Measurements from ENCODE around the gene BDNF. TPM values are rescaled to one million over a fixed set of nuclear protein-coding genes. Genes with fewer than 3 reads are reported as not detected.
"Not testable (repeated sequence)": the region's sequence is repeated elsewhere in the genome, so short reads cannot be mapped to it uniquely, and the experiment has no call there.

Gene BDNF
- total RNA-seq, 2 donors from 2014 or later: not detected

GRCh38 chr11:27673979-27674663 is 26.1 kb downstream of the BDNF start:
- no peak overlapping the region for H3K27ac Mint-ChIP-seq
- ATAC-seq (no peak), DNase-seq (ENCODE audit: low spot score) (no peak)
- H3K27me3 Mint-ChIP-seq: no peaks in the 10 kb centered on the region
- no peak overlapping the region for H3K4me3 Mint-ChIP-seq
- H3K36me3 Mint-ChIP-seq: peaks cover 4% of the 10 kb centered on the region
- H3K9me3 Mint-ChIP-seq: peaks cover 14% of the 10 kb centered on the region
- H3K4me1 Mint-ChIP-seq (ENCODE audit: low read depth in 2 of 2): no peaks in the 10 kb centered on the region

- H3K4me1 Mint-ChIP-seq (ENCODE audit: low read depth in 2 of 2): no peaks in the 10 kb centered on the region
- DNase-seq (ENCODE audit: low spot score): no peak
- H3K36me3 Mint-ChIP-seq: peaks cover 9% of the 10 kb centered on the region
- no peak for ATAC-seq
- peaks cover 14% of the 10 kb centered on the region for H3K9me3 Mint-ChIP-seq
- no peak overlapping the region for H3K4me3 Mint-ChIP-seq
- no peak overlapping the region for H3K27ac Mint-ChIP-seq
- H3K27me3 Mint-ChIP-seq: no peaks in the 10 kb centered on the region
Measured at GRCh38 chr11:27672836-27673464, 27.3 kb downstream of the BDNF start.

DNA sequence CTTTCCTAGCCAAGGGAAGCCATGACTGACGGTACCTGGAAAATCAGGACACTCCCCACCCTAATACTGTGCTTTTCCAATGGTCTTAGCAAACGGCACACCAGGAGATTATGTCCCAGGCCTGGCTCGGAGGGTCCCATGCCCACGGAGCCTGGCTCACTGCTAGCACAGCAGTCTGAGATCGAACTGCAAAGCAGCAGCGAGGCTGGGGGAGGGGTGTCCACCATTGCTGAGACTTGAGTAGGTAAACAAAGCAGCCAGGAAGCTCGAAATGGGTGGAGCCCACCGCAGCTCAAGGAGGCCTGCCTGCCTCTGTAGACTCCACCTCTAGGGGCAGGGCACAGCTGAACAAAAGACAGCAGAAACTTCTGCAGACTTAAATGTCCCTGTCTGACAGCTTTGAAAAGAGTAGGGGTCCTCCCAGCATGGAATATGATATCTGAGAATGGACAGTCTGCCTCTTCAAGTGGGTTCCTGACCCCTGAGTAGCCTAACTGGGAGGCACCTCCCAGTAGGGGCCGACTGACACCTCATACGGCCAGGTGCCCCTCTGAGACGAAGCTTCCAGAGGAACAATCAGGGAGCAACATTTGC is 34.6 kb downstream of the BDNF start:
- peaks cover 22% of the 10 kb centered on the region for H3K9me3 Mint-ChIP-seq
- not testable (repeated sequence) for DNase-seq (ENCODE audit: low spot score); H3K4me3 Mint-ChIP-seq; H3K4me1 Mint-ChIP-seq (ENCODE audit: low read depth in 2 of 2); H3K27me3 Mint-ChIP-seq; H3K27ac Mint-ChIP-seq; ATAC-seq
- peaks cover 18% of the 10 kb centered on the region for H3K36me3 Mint-ChIP-seq

DNA sequence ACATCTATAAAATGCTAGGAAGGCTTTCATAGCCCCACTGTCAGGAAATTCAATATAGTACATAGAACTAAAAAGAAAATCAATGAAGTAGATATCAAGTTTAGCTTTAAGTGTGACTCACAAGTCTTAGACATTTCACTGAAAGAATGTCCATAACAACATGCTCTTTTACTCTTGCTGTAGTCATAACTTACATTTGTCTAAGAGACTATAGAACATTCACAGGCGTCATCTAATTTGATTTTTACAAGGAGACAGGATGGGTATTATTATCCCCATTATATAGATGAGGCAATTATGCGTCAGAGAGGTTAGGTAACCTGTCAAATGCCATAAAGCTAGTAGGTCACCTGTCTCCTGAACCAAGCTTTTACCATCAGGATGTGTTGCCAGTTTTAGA is 36.9 kb downstream of the BDNF start:
- Mint-ChIP-seq H3K4me3 (no peak overlapping the region), H3K9me3 (peaks cover 22% of the 10 kb centered on the region), H3K27me3 (no peaks in the 10 kb centered on the region), H3K27ac (no peak overlapping the region), H3K36me3 (peaks cover 18% of the 10 kb centered on the region), H3K4me1 (ENCODE audit: low read depth in 2 of 2) (no peaks in the 10 kb centered on the region)
- no peak for DNase-seq (ENCODE audit: low spot score)
- ATAC-seq: no peak

DNA sequence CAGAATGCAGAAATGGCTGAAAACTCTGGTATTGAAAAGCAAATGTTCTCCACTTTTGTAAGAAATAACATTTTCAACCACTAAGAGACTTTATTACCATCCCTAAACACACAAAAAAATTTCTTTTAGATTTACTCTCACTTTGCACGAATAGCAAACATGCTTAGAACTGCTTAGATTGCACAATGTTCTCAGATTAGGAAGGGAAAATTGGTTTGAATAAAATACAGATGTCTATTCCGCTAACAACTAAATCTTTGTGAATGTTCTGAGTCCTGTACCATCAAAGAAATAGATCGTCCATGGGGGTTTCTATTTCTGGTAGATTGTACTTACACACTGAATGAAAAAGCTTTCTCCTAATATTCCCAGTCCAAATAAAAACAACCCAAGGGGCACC is 40.1 kb downstream of the BDNF start:
- H3K4me3 Mint-ChIP-seq: no peak overlapping the region
- no peak overlapping the region for H3K27ac Mint-ChIP-seq
- H3K4me1 Mint-ChIP-seq (ENCODE audit: low read depth in 2 of 2): no peaks in the 10 kb centered on the region
- DNase-seq (ENCODE audit: low spot score) (no peak), ATAC-seq (no peak)
- H3K36me3 Mint-ChIP-seq: peaks cover 11% of the 10 kb centered on the region
- H3K27me3 Mint-ChIP-seq: no peaks in the 10 kb centered on the region
- peaks cover 20% of the 10 kb centered on the region for H3K9me3 Mint-ChIP-seq

GRCh38 chr11:27658535-27659236 is 41.6 kb downstream of the BDNF start:
- DNase-seq (ENCODE audit: low spot score) (no peak), ATAC-seq (no peak)
- H3K27ac Mint-ChIP-seq: no peak overlapping the region
- no peaks in the 10 kb centered on the region for H3K27me3 Mint-ChIP-seq
- peaks cover 11% of the 10 kb centered on the region for H3K36me3 Mint-ChIP-seq
- peaks cover 21% of the 10 kb centered on the region for H3K9me3 Mint-ChIP-seq
- no peak overlapping the region for H3K4me3 Mint-ChIP-seq
- no peaks in the 10 kb centered on the region for H3K4me1 Mint-ChIP-seq (ENCODE audit: low read depth in 2 of 2)

DNA sequence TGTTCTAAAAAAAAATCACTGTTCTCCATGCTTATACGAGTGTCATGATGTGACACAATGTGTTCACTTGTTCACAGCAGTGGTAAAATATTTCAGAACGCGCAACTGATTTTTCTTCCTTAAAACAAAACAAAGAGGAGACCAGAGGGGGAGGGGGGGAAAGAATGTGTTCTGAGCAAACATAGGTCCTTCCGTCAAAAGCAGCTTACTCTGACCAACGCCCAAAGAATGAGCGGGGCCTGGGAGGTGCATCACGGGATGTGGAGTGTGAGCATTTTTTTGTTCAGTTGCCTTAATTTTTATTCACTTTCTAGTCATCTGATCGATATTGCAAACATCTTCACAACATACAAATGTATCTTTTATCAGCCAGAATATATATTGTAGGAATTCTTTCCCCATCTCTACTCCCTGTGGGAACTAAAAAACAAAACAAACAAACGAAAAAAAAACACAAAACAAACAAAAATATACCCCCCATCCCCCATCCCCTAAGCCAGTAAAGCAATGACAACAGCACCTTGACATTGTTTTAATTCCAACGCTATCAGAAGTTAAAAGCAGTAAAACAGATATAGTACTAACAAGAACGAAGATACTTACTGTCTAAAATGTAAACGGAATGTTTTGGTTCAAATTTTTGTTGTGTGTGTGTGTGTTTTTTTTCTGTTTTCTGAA is 43.3 kb downstream of the BDNF start:
- Mint-ChIP-seq H3K36me3 (peaks cover 11% of the 10 kb centered on the region), H3K4me3 (no peak overlapping the region)
- ATAC-seq: no peak

GRCh38 chr11:27656320-27656719 is 43.9 kb downstream of the BDNF start:
- peaks cover 6% of the 10 kb centered on the region for H3K36me3 Mint-ChIP-seq
- no peaks in the 10 kb centered on the region for H3K4me1 Mint-ChIP-seq (ENCODE audit: low read depth in 2 of 2)
- no peak overlapping the region for H3K27ac Mint-ChIP-seq
- no peak overlapping the region for H3K4me3 Mint-ChIP-seq
- no peaks in the 10 kb centered on the region for H3K27me3 Mint-ChIP-seq
- ATAC-seq (no peak), DNase-seq (ENCODE audit: low spot score) (no peak)
- peaks cover 10% of the 10 kb centered on the region for H3K9me3 Mint-ChIP-seq

More for the DNA sequence above, 43.3 kb downstream of the BDNF start:
- H3K9me3 Mint-ChIP-seq: peaks cover 16% of the 10 kb centered on the region
- no peaks in the 10 kb centered on the region for H3K27me3 Mint-ChIP-seq
- no peaks in the 10 kb centered on the region for H3K4me1 Mint-ChIP-seq (ENCODE audit: low read depth in 2 of 2)
- DNase-seq (ENCODE audit: low spot score): no peak
- no peak overlapping the region for H3K27ac Mint-ChIP-seq

DNA sequence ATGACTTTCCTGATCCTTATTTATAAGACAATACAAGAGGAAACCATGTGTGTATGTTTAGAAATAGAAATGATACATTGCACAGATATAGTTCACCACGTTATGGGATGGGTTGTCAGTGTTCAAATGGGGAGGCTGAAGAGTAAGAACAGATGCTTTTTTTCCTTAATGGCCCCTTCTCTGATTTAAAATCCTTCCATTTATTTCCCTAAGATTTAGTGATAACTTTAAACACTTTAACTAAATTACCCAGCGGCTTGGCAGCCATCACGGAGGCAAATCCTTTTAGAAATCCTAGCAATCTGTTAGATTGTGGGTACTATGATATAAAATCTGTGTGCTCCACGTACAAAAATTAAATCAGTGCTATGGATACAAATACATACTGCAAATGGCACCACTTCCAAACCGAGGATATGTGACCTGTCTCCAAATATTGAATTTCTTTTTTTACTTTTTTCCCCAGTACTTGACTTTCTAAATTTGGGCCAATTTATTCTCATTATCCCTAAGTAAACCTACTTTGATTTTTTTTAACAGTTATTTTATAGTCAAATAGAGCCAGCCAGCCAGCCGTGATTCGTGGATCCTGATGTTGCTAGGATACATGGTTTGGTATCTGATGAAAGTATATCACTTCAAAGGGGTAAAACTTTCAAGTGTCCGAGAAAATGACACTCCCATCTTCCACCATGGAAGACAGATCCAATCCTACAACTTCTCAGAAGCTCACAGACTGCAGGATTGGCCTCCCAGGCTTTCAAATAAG is 46.1 kb downstream of the BDNF start:
- Mint-ChIP-seq H3K4me1 (ENCODE audit: low read depth in 2 of 2) (no peaks in the 10 kb centered on the region), H3K4me3 (no peak overlapping the region), H3K27ac (no peak overlapping the region), H3K36me3 (peaks cover 6% of the 10 kb centered on the region), H3K27me3 (no peaks in the 10 kb centered on the region), H3K9me3 (peaks cover 10% of the 10 kb centered on the region)
- DNase-seq (ENCODE audit: low spot score) (no peak), ATAC-seq (no peak)

DNA sequence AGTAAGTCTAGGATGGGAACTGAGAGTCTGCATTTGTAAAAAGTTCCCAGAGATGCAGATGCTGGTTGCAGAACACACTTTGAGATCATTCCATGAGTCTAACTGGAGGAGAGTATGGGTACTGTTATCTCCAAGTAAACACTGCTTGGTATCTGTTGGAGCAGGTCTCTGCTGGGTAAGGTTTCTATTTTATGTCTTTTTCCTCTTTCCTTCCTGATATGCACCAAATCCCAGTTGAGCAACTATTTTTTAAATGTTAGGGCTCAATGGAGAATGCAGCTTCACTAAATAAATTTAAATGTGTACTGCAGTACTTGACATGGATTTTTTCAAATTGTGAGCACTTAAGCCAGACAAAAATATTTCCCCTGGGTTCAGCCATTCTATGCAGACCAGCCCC is 48.5 kb downstream of the BDNF start:
- Mint-ChIP-seq H3K27ac (no peak overlapping the region), H3K4me1 (ENCODE audit: low read depth in 2 of 2) (no peaks in the 10 kb centered on the region), H3K27me3 (no peaks in the 10 kb centered on the region), H3K4me3 (no peak overlapping the region), H3K36me3 (no peaks in the 10 kb centered on the region), H3K9me3 (peaks cover 3% of the 10 kb centered on the region)
- no peak for DNase-seq (ENCODE audit: low spot score)
- no peak for ATAC-seq

GRCh38 chr11:27650988-27651387 is 49.3 kb downstream of the BDNF start:
- no peaks in the 10 kb centered on the region for H3K4me1 Mint-ChIP-seq (ENCODE audit: low read depth in 2 of 2)
- DNase-seq (ENCODE audit: low spot score) (no peak), ATAC-seq (no peak)
- H3K27me3 Mint-ChIP-seq: no peaks in the 10 kb centered on the region
- H3K4me3 Mint-ChIP-seq: no peak overlapping the region
- no peak overlapping the region for H3K27ac Mint-ChIP-seq
- H3K9me3 Mint-ChIP-seq: peaks cover 3% of the 10 kb centered on the region
- no peaks in the 10 kb centered on the region for H3K36me3 Mint-ChIP-seq

DNA sequence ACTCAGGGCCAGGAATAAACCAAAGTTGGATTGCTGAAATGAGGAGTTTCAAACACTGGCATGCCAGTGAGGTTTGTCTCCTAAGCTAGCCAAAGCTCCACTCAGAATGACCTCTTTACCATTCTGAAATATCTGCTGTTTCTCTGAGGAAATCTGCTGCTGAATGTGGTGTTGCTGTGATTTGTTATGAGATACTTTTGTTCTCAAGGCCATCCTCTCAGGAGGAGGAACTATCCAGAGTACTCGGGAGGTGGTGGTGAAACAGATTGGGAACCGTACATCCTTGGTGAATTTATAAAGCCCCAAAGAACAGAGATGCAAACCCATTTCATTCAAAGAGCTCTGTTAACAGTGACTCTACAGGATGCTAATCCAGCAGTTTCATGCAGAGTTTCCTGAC is 50.5 kb downstream of the BDNF start:
- H3K27ac Mint-ChIP-seq: no peak overlapping the region
- H3K4me3 Mint-ChIP-seq: no peak overlapping the region
- DNase-seq (ENCODE audit: low spot score) (no peak), ATAC-seq (no peak)
- no peaks in the 10 kb centered on the region for H3K27me3 Mint-ChIP-seq
- no peaks in the 10 kb centered on the region for H3K4me1 Mint-ChIP-seq (ENCODE audit: low read depth in 2 of 2)
- no peaks in the 10 kb centered on the region for H3K36me3 Mint-ChIP-seq
- H3K9me3 Mint-ChIP-seq: peaks cover 5% of the 10 kb centered on the region

DNA sequence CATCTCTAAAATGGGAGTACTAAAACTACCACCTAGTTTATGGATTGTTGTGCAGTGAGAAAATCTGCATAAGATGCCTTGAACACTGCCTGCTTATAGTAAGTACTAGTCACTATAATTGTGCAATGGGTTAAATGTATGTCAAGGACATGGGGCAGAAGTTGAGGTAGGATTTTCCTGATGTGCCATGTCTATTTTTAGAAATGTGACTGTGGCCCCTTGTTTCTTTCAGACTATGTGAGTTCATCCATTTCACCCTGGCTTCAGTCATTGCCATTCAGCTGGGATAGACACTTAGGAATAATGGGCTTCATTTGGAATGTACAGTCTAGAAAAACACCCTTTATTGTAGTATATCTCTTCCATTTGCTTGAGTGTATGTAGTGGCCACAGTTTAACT is 51.4 kb downstream of the BDNF start:
- Mint-ChIP-seq H3K9me3 (peaks cover 5% of the 10 kb centered on the region), H3K4me1 (ENCODE audit: low read depth in 2 of 2) (no peaks in the 10 kb centered on the region), H3K4me3 (no peak overlapping the region), H3K27ac (no peak overlapping the region), H3K36me3 (no peaks in the 10 kb centered on the region), H3K27me3 (no peaks in the 10 kb centered on the region)
- DNase-seq (ENCODE audit: low spot score) (no peak), ATAC-seq (no peak)

Measured in natural killer cell treated with Interleukin-12 subunit alpha and Interleukin-12 subunit beta and Interleukin-15 and Interleukin-18, amount 100 ng/mL, for 72 hours (primary cell).